NB4 (cell line): Measurements from ENCODE around the gene KBTBD13.

Experiments used
- MAX ChIP-seq: IDR thresholded peaks from 2 replicates; pipeline ENCODE4 v1.6.1; 2011; ENCODE audit warnings: low read depth, low read length
- POLR2A ChIP-seq: IDR thresholded peaks from 2 replicates; pipeline ENCODE4 v1.6.1; 2011; ENCODE audit warnings: mild to moderate bottlenecking; ENCODE audit not compliant: insufficient read length; ENCODE audit errors: extremely low read depth
- TF ChIP-seq, protein P1 (sequence below): IDR thresholded peaks from one replicate; pipeline ENCODE4 v1.5.1; 2012; ENCODE audit warnings: low read depth, low read length

DNA sequence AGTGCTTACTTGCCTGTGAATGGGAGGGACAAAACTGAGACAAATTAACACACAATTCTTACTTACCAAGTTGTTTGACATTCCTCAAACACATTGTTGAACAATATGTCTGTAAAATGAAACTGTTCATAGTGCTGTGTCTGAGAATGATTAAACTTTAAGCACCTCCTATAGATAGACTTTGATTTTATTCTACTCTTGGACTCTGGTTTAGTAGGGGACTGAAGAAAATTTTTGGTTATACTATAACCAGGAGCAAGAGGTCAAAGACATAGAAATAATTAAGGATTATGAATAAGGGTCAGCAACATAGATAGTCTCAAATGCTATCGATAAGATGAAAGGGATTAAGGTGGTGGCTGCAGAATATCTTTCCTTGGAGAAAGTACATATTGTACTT is 39.2 kb upstream of the KBTBD13 start:
- TF ChIP-seq, protein P1, sequence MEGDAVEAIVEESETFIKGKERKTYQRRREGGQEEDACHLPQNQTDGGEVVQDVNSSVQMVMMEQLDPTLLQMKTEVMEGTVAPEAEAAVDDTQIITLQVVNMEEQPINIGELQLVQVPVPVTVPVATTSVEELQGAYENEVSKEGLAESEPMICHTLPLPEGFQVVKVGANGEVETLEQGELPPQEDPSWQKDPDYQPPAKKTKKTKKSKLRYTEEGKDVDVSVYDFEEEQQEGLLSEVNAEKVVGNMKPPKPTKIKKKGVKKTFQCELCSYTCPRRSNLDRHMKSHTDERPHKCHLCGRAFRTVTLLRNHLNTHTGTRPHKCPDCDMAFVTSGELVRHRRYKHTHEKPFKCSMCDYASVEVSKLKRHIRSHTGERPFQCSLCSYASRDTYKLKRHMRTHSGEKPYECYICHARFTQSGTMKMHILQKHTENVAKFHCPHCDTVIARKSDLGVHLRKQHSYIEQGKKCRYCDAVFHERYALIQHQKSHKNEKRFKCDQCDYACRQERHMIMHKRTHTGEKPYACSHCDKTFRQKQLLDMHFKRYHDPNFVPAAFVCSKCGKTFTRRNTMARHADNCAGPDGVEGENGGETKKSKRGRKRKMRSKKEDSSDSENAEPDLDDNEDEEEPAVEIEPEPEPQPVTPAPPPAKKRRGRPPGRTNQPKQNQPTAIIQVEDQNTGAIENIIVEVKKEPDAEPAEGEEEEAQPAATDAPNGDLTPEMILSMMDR = no peak
- TF ChIP-seq POLR2A = no peak
- no peak for TF ChIP-seq MAX
